ENCODE results near the gene TRPV3. TPM values are rescaled to one million over a fixed set of nuclear protein-coding genes. Genes with fewer than 3 reads are reported as not detected.

TRPV3 gene
- total and polyA plus RNA-seq, 4 donors: 0.04 to 0.38 (median 0.26) TPM

- no peak overlapping the region for H3K27ac ChIP-seq (ENCODE audit: low read depth in 1 of 2, low read length in 2 of 2)
- no peaks in the 10 kb centered on the region for H3K27me3 ChIP-seq (ENCODE audit: control insufficient read depth in 4 of 4, insufficient read depth in 4 of 4, low read length in 3 of 4)
- H3K9me3 ChIP-seq (ENCODE audit: control insufficient read depth in 4 of 4, low read length in 3 of 4): no peaks in the 10 kb centered on the region
- H3K4me1 ChIP-seq (ENCODE audit: control insufficient read depth in 4 of 4, insufficient read depth in 4 of 4, low read length in 3 of 4): no peaks in the 10 kb centered on the region
- DNase-seq (ENCODE audit: low spot score): no peak
- H3K4me3 ChIP-seq (ENCODE audit: low read depth in 1 of 3, low read length in 3 of 3): no peak overlapping the region
- H3K36me3 ChIP-seq (ENCODE audit: control insufficient read depth in 4 of 4, insufficient read depth in 3 of 4, low read depth in 1 of 4, low read length in 3 of 4): no peaks in the 10 kb centered on the region
- WGBS: 95% methylated on average over 8 of the region's 8 CpGs
- H3K9ac ChIP-seq (ENCODE audit: low read depth in 1 of 2, low read length in 2 of 2): no peak overlapping the region
- TF ChIP-seq GABPA (IDR thresholded peaks at IDR 0.05 in 1 of 2, conservative IDR thresholded peaks at IDR 0.05 in 1 of 2): no peak
- no peak for TF ChIP-seq EGR1 (IDR thresholded peaks at IDR 0.05; ENCODE audit: low read depth in 2 of 2)
- no peak for TF ChIP-seq YY1 (IDR thresholded peaks at IDR 0.05)
- TF ChIP-seq JUND (IDR thresholded peaks at IDR 0.05): no peak
- TF ChIP-seq FOXA2 (IDR thresholded peaks at IDR 0.05): no peak
- TF ChIP-seq REST (IDR thresholded peaks at IDR 0.05): no peak
- TF ChIP-seq NR2F2 (IDR thresholded peaks at IDR 0.05): no peak
- no peak for TF ChIP-seq TAF1 (conservative IDR thresholded peaks at IDR 0.05)
- TF ChIP-seq SP1 (IDR thresholded peaks at IDR 0.05): no peak
- no peak for TF ChIP-seq CTCF (IDR thresholded peaks at IDR 0.05; ENCODE audit: low read depth, low read length, missing input control)
- no peak for TF ChIP-seq ZBTB33 (IDR thresholded peaks at IDR 0.05)
- TF ChIP-seq RXRA (IDR thresholded peaks at IDR 0.05): no peak
- no peak for TF ChIP-seq RAD21 (IDR thresholded peaks at IDR 0.05)
- TF ChIP-seq FOXA1 (IDR thresholded peaks at IDR 0.05): no peak
- no peak for TF ChIP-seq HNF4G (IDR thresholded peaks at IDR 0.05)
- no peak for TF ChIP-seq ATF3 (IDR thresholded peaks at IDR 0.05)
Observed at GRCh38 chr17:3546997-3547396, 10.6 kb downstream of the TRPV3 start.

- TF ChIP-seq RAD21 (IDR thresholded peaks at IDR 0.05) (no peak), HNF4A (conservative IDR thresholded peaks at IDR 0.05) (peak; percentile 22 to 29), FOXA2 (IDR thresholded peaks at IDR 0.05) (no peak), JUND (IDR thresholded peaks at IDR 0.05) (no peak), REST (IDR thresholded peaks at IDR 0.05) (no peak), FOXA1 (IDR thresholded peaks at IDR 0.05) (no peak), TAF1 (conservative IDR thresholded peaks at IDR 0.05) (no peak), RXRA (IDR thresholded peaks at IDR 0.05) (peak in 1 of 2 donors; percentile 29), HNF4G (IDR thresholded peaks at IDR 0.05) (no peak), ZBTB33 (IDR thresholded peaks at IDR 0.05) (no peak), YY1 (IDR thresholded peaks at IDR 0.05) (no peak), EGR1 (IDR thresholded peaks at IDR 0.05; ENCODE audit: low read depth in 2 of 2) (no peak), SP1 (IDR thresholded peaks at IDR 0.05) (no peak), GABPA (IDR thresholded peaks at IDR 0.05 in 1 of 2, conservative IDR thresholded peaks at IDR 0.05 in 1 of 2) (no peak)
- Histone ChIP-seq H3K27ac (ENCODE audit: low read depth in 1 of 2, low read length in 2 of 2) (no peak overlapping the region), H3K9me3 (ENCODE audit: control insufficient read depth in 4 of 4, low read length in 3 of 4) (no peaks in the 10 kb centered on the region), H3K27me3 (ENCODE audit: control insufficient read depth in 4 of 4, insufficient read depth in 4 of 4, low read length in 3 of 4) (no peaks in the 10 kb centered on the region), H3K4me3 (ENCODE audit: low read depth in 1 of 3, low read length in 3 of 3) (no peak overlapping the region), H3K36me3 (ENCODE audit: control insufficient read depth in 4 of 4, insufficient read depth in 3 of 4, low read depth in 1 of 4, low read length in 3 of 4) (no peaks in the 10 kb centered on the region), H3K9ac (ENCODE audit: low read depth in 1 of 2, low read length in 2 of 2) (no peak overlapping the region), H3K4me1 (ENCODE audit: control insufficient read depth in 4 of 4, insufficient read depth in 4 of 4, low read length in 3 of 4) (no peaks in the 10 kb centered on the region)
- WGBS: 83% methylated on average over 5 of the region's 5 CpGs
- no peak for DNase-seq (ENCODE audit: low spot score)
Observed at GRCh38 chr17:3546521-3546920, 11.1 kb downstream of the TRPV3 start.
